Peyer's patch (tissue), 4 donors: ENCODE results near the gene ANKLE2.

ENCODE experiments used
- CTCF ChIP-seq, 6 experiments: fragments of 450-650 bp in 4 of 6; fragments of 200-600 bp in 2 of 6; sonication (generic) in 1 of 6; IDR thresholded peaks; one replicate each; pipeline ENCODE4 v1.5.1; 2017 to 2019; ENCODE audit warnings: antibody characterized with exemption in 6 of 6, mild to moderate bottlenecking in 3 of 6, moderate library complexity in 1 of 6
- POLR2A ChIP-seq, 2 donors: fragments of 450-650 bp; IDR thresholded peaks; one replicate each; pipeline ENCODE4 v1.5.1; 2017; ENCODE audit warnings: antibody characterized with exemption in 2 of 2, mild to moderate bottlenecking in 2 of 2, moderate library complexity in 2 of 2

GRCh38 chr12:132686825-132687210 lies 74.8 kb downstream of the ANKLE2 start:
- TF ChIP-seq CTCF (IDR thresholded peaks at IDR 0.05) = no peak
- TF ChIP-seq POLR2A (IDR thresholded peaks at IDR 0.05) = no peak
